ENCODE measurements around the gene KMO.

KMO gene

DNA sequence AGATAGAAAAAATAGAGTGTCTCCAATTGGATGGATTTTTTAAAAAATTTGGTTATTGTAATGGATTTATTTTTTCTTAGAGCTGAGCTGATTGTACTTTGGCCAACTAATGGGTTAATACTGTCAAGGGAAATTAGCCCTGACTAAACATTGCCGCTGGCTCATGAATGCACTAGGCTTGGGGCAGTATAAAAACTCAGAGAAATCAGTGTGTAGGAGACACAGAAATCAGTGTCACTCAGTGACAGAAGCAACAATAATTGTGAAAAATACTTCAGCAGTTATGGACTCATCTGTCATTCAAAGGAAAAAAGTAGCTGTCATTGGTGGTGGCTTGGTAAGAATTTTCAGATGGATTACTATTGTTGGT, at the start of gene KMO:
TSS of gene KMO (plus strand) at position 217 of the 370 bp plus-strand sequence. CDS start at position 284, 67 bp downstream.
- DNase-seq = no peak

GRCh38 chr1:241482761-241483250, 49.4 kb upstream of the KMO start:
- DNase-seq = no peak

DNA sequence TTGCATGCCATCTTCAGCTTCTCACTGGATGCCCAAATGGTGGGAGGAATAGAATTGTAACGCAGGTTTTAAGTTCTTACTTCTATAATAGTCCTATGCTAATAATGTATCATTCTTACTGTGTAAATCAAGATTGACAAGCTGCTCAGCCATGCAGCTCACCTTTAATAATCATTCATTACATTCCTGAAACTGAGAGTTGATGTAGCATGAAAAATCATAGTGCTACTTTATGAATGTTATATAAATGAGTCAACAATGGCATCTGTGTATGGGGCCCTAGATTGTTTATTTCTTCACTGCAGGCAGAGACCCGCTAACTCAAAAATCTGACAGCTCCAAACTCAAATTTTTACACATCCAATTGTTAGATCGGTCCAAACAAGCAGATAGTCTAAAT, 47.0 kb upstream of the KMO start:
- DNase-seq = no peak

DNA sequence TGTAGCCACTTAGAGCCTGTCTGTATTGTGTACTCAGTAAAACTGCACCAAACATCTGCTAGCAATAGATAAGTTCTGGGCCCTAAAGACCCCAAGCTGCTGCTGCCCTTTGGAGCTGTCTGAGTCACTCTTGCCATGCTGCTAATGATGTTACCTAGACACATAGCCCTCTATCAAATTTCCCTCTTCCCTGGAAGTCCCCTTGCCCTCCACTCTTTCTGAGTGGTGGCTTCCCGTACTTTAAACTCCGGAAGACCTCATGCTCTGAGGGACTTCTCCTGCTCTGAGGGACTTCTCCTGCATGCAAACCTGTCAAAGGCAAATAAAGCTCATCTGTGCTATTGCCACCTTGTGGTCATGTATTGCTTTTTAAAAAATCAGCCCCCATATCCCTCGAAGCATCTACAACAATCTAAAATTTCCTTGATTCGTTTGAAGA, 46.6 kb upstream of the KMO start:
- DNase-seq = no peak

GRCh38 chr1:241488739-241489138, 43.4 kb upstream of the KMO start:
- DNase-seq = no peak

GRCh38 chr1:241495741-241496140, 36.4 kb upstream of the KMO start:
- DNase-seq = no peak

GRCh38 chr1:241499910-241500309, 32.3 kb upstream of the KMO start:
- no peak for DNase-seq

GRCh38 chr1:241503444-241503843, 28.7 kb upstream of the KMO start:
- no peak for DNase-seq

DNA sequence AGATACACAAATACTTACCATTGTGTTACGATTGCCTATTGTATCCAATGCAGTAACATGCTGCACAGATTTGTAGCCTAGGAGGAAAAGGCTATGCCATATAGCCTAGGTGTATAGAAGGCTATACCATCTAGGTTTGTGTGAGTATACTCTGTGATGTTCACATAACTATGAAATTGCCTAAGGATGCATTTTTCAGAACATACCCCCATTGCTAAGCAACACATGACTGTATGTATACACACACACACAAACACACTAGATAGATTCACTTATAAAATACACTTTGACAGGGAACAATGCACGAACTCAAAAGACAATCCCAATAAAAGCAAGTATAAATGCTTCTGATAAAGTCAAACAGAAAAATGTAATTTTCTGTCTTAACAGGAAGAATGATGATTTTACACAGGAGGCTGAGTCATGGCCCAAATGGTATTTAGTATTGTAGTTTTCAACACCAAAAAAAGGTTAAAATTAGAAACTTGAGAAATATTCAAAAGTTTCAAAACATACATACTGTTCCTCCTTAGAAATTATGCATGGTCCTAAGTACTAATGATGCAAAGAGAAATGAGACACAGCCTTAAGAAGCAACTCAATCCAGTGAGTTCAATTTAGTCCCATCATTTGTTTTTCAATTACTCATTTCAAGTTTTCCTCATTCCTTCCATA, 24.9 kb upstream of the KMO start:
- no peak for DNase-seq

DNA sequence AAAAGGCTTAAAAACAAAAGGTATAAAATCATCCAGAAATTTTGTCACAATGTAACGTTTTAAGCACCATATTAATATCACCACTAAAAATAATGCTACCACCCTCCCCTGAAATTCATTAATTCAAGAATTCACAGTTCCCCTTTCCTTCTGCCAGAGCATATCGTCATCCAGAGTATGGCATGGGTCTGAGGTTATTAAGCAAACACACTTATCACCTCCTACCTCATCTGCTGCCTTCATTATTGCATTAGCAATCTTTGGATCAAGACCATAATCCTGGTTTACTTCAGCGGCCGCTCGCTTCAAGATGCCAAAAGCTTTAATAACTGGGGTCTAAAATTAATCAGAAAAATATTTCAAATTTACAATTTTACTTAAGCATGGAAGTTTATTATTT, 18.8 kb upstream of the KMO start:
- DNase-seq = no peak

GRCh38 chr1:241518476-241519307, 13.5 kb upstream of the KMO start:
- no peak for DNase-seq

DNA sequence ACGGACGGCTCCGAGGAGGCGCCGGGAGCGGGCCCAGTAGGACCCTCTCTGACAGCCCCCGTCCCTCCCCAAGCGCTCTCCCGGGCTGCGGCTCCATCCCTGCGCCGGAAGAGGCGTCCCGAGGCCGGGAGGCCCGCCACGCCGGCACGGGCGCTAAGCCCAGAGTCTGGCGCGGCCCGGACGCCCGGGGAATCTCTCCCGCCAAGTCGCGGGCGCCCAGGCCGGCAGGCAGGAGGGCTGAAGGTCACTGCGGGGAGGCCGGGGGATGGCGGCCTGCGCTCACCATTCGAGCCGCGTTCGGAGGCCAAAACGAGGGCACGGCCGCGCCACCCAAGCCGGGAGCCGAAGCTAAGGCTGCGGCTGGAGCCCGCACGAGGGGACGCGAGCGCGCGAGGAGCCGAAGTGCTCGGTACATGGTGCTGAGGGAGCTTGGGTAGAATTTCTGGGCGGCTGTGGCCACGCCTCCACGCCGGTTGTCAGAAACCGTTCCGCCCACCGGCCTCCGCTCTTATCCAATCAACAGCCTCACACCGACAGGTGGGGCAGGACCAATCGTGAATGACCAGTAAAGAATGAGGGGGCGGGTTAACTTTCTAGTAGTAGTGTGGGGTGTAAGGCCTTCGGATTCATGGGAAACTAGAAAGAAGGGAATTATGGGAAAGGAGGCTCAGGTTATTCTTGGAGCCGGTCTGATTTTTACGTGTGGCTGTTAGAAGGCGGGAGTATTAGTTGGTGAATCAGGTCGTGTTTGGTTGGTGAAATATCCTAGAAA, 12.7 kb upstream of the KMO start, which contains the start of gene FH:
TSS of gene FH (minus strand) at position 448 of the 772 bp plus-strand sequence. CDS start at position 415, 33 bp downstream.
- DNase-seq = peak; percentile 95

DNA sequence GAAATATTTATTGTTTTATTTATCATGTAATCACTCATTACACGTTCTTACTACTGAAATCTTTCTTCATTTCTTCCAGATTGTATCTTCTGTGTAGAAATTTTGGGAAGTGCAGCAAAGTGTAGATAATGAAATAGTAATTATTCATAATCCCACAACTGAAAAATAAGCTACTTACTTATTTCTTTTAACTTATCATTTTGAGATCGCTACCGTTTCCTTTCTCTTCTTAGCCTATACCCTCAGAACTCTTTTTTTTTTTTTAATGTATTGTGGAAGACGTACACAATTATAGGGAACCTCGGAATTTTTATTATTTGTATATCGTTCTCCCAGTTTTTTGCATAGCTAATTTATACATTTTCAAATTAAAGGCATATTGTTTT, 12.1 kb upstream of the KMO start:
- DNase-seq = no peak

GRCh38 chr1:241521718-241522117, 10.5 kb upstream of the KMO start:
- no peak for DNase-seq

GRCh38 chr1:241525026-241525425, 7.2 kb upstream of the KMO start:
- DNase-seq = no peak

DNA sequence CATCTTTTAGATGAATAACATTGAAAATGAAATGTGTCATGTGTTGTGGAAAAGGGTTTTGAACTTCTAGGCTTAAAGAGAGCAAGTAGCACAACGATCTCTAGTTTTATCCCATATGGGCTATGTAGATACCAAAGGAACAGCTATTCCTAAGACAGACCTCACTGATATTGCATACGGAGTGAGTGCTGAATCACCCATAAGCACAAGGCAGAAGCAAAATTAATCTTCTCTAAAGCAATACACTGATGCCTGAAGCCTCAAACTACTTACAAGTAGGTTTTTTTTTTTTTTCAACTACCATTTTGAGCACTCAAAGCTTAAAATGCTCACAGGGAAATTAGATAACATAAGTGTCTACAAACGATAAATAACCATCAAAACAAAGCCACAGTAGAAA, 5.0 kb upstream of the KMO start:
- DNase-seq = no peak

DNA sequence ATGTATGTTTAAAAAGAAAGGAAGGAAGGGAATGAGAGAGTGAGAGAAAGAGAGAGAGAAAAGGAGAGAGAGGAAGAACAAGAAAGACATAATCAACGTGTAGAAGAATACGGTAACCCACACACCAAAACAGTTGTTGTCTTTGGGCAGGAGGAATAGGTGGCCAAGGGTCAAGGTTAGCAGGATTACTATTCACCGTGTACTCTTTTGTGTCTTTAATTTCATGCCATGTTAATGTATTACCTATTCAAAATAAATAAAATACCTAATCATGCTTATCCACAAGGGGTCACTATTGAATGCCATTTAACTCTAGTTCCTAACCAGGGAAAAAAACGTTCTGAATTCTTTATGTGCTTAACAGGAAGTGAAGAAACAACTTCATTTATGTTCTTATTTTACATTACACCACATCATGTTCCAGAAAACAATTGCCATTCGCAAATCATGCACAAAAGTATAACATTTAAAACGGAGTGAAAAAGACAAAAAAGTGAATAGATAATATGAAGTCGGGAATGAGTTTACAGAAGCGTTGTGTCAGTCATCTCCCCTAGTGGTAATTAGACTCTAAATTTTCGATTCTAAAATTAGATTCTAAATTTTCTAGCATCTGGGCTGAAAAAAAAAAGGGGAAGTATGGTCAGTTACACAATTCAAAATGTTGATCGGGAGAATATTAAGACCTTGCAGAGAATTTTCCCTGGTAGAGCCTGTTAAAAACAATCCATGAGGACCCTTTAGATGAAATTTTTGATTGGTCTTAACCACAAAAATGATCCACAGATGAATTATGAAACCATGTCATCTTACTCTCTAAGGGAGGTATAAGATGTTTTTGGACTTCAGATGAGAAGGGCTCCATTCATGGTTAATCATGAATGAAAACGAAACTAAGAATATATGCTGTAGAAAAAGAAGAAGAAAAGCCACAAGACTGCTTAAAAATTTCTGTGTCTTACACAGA, 700 bp upstream of the KMO start:
- peak; percentile 49 for DNase-seq

DNA sequence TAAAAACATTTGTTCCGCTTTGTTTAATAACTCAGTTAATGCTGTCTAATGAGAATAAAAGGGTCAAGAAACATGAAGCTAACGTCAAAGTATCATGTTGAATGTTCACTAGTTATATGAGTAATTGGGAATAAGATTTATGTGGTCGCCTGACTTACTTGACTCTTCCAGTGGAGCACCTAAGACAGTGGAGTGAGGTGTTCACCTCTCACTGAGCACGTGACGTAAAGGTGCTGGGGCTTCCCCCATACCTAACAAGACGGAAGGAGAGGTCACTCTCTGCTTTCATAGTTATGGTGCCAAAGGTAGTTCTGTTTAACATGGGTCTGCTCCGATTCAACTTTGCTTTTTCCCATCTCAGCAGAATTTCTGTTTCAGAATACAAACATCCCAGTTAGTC, 686 bp downstream of the KMO start:
- no peak for DNase-seq

DNA sequence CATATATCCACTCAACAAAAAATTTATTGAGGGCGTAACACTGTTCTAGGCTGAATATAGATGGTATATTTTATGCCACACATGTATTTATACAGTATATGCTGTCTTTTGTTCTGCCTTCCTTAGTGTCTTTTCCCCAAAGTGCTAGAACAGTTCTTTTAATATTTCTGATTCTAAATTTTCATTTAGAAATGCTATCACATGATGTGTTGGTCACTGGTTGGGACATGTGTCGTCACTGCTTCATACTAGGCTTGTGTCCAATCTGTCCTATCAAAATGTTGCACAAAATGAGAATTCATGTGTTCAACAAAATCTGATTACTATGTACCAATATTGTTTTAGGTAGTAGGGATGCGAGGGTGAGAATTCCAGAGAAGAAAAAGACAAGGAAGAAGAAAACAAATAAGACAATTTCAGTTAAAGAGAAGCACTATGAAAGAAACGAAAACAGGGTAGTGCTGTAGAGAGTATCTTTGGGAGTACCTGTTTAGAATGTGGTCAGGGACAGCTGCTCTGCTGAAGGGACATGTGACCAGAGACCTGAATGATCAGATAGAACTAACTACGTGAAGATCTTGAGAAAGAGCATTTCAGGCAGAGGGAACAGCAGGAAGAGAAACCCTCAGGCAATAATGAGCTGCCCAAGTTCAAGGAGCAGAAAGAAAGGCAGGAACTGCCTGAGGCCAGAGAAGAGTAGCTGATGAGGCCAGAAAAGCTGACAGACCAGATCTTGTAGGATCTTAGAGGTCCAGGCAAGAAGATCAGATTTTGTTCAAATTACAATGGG, 1.3 kb downstream of the KMO start:
- DNase-seq = no peak

GRCh38 chr1:241536304-241536703, 4.1 kb downstream of the KMO start:
- no peak for DNase-seq

DNA sequence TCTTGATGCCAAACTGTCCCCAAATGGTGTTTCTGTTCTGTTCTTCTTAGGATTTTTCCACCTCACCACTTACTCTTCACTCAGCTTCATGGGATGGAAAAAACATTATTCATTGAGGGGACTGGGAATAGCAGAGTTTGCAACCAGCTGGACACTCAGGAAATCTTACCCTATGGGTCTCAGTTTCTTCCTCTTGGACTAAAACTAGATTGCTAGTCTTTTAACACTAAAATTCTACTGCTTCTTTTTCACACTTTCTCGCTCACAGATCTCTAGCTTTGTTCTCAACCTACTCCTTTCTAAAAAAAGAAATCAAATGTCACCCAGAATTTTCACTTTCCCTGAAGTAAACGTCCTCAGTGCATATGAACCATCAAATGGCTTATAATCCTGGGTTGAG, 4.8 kb downstream of the KMO start:
- DNase-seq = no peak
